Fibroblast of skin of right quadriceps (primary cell): ENCODE measurements around the gene IFNA8.
A peak's percentile ranks its signal among the peaks of the same experiment; 100 is the strongest.
"Not testable (repeated sequence)": the region's sequence is repeated elsewhere in the genome, so short reads cannot be mapped to it uniquely, and the experiment has no call there.

Experiments used
- DNase-seq: peaks from one replicate; pipeline ENCODE4 v3.0.0-alpha.2; 2013

Gene IFNA8

DNA sequence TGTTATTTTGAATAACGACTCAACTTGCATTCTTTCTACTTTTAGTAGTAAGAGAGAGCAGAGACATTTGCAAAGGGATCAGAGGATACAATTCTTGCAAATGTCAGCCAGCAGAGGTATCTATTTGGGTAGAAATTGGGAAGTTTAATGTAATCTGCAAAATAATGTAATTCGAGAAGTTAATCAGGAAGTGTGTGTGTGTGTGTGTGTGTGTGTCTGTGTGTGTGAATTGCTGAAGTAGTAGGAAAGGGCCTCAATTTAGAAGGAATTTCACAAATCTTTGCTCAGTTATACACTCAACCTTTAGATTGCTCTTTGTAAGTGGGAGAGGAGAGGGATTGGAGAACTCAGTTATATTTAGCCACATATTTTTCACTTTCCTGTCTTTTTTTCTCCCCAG is 20.3 kb downstream of the IFNA8 start:
- DNase-seq = no peak

DNA sequence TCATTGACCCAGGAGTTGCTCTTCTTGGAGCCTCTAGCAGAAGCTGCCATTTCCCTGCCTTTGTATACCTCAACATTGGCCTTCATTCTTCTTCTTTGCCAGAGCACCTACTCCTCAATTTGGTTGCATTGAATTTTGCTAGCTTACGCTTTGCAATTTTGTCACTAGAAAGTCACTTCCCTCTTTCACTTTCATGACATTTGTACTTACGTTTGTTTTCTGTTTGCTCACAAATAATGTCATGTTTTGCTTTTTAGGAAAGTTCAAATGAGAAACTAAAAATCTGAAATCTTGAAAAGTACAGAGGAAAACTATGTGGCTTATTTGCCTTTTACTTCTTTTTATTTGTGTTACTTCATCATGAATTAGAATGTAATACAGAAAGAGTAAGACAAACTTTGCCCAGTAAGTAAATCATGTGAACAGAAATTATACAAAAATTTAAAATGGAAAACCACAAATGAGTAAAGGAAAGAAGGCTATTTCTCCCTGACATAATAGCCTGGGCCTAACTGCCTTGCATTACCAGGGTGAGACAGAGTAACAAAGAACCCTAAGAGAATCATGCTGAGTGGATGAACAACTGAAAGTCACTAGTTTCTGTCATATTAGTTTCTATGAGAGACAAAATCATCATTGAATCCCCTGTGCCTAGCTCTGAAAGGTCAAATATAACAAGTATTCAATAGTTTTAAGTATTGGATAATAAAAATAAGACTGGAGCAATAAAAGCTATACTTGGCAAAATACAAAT is 23.9 kb downstream of the IFNA8 start:
- no peak for DNase-seq

DNA sequence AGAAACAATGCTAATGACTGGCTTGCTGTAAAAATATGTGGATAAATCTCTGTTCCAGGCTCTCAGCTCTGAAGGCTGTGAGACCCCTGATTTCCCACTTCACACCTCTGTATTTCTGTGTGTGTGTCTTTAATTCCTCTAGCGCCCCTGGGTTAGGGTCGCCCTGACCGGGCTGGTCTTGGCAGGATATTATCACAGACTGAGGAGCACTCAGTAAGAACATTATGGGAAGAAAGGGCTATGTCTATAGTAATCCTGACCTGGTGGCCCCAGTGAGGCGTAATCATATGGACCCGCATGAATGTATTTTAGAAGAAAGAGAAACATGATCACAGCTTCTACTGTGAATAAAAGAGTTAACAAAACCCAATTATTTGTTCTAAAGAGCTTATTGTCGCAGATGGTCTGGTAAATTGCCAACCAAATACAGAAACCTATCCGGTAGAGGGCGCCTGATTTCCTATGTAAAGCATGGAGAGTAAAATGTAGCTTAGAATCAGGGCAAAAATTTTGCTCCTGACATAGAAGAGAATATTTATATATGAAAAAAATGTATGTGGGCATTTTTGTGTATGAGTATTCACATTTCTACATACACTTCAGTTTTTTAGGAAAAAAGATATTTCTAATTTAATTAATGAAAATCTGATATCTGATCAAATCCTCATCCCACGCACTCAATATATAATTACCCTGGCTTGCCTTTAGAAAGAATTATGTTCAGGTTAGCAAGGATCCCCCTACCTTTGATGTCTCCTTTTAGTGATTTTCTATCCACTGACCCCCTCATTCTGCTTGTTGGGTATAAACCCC is 25.5 kb downstream of the IFNA8 start:
- peak; percentile 67 for DNase-seq

DNA sequence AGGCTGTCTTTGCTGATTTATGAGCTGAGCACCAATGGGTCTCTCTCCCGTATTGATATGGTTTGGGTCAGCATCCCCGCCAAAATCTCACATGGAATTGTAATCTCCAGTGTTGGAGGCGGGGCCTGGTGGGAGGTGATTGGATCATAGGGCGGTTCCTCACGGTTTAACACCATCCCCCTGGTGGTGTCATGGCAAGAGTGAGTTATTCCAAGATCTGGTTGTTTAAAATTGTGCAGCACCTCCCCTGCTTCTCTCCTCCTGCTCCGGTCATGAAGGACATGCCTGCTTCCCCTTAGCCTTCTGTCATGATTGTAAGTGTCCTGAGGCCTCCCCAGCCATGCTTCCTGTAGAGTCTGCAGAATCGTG is 26.1 kb downstream of the IFNA8 start:
- not testable (repeated sequence) for DNase-seq

DNA sequence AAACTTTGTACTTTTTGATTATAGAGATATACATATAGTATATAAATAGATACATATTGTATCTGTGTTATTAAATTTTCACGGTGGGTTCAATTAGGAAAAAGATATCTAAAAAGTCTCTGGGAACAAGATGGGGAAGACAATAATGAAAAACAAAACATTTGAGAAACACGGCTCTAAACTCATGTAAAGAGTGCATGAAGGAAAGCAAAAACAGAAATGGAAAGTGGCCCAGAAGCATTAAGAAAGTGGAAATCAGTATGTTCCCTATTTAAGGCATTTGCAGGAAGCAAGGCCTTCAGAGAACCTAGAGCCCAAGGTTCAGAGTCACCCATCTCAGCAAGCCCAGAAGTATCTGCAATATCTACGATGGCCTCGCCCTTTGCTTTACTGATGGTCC is 31.2 kb downstream of the IFNA8 start, which contains the start of gene IFNA1:
Gene IFNA1 (plus strand): TSS at position 301 of the 400 bp plus-strand sequence. CDS start 69 bp downstream, at position 370.
- DNase-seq = no peak

DNA sequence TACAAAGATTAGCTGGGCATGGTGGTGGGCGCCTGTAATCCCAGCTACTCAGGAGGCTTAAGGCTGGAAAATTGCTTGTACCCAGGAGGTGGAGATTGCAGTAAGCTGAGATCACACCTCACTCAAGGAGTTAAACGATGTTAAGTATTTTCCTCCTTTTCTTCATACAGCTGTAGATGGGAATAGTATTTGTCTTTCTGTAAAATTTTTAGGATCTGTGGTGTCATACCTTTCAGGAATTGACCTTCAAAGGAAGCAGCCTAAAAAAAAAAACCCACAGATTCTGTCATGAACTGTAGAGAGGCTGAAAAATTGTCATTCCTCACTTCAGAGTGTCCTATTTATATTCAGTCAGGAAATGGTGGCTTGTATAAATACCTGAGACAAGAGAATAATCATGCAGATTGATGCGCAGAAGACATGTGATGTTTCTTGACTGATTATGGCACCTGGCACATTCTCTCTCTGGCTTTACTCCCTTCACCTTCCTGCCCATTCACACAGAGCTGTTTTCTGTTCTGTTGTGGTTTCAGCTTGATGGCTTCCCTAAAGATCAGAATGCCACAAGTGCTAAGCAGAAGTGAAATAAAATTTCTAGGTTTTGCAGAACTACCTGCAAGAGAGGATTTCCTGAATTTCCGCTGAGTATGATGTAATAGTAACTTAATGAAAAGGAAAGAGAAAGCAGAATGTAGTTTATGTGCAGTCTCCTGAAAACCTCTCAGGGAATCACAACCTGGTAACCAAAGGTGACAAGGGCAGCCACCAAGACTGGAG is 35.1 kb downstream of the IFNA8 start:
- no peak for DNase-seq

DNA sequence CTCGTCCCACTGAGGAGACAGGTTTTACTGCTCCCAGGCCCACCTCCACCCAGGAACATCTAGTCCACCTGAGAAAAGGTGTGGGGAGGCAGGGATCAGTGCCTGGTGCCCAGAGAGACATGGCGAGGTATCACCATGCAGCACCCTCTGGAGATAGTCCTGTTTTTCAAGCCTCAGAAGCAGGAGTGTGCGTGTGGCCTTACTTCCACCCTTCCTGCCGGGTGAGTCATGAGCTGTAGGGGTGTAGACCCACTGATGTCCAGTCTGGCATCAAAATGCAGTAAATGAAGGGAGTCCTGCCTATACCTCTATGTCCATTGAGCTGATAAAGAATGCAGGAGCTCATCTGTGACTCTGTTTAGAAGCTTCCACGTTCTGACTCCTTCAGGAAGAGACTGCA is 40.4 kb downstream of the IFNA8 start:
- not testable (repeated sequence) for DNase-seq

DNA sequence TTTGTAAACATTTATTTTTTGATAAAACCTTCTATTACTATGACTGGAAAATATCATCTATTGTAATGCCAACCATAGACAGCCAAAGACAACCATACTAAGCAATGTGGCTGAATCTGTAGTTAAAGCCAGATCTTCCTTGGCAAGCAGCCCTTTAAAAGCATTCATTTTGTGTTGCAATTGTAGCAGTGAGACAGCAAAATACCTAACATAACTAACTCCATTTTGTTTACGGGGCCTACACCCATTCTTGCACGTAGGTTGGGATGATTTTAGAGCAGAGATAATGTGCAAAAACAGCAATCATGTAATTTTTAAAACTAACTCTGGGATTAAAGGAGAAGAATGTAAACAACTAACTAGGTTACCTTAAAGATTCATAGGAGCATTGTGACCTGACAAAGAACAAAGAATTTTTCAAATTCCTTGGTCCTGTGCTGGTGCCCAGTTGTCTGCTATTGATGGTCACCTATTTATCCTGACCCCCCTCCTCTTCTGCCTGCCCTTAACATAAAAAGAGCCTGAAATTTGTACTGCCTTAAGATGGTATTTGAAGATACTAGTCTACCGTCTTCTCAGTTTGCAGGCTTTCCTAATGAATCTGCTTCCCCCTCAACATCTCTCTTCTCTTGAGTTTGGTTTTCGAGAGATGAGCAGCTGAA is 41.9 kb downstream of the IFNA8 start:
- peak; percentile 52 for DNase-seq

DNA sequence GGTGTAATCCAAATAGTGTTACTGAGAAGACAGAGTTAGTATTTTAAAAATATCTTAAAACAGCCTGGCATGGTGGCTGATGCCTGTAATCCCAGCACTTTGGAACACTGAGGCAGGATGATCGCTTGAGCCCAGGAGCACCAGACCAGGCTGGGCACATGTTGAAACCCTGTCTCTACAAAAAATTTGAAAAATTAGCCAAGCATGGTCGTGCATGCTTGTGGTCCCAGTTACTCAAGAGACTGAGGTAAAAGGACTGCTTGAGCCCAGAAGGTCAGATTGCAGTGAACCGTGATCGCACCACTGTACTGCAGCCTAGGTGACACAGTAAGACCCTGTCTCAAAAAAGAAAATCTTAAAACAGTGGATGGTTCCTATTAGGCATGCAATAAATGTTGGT is 43.8 kb downstream of the IFNA8 start:
- DNase-seq = no peak

DNA sequence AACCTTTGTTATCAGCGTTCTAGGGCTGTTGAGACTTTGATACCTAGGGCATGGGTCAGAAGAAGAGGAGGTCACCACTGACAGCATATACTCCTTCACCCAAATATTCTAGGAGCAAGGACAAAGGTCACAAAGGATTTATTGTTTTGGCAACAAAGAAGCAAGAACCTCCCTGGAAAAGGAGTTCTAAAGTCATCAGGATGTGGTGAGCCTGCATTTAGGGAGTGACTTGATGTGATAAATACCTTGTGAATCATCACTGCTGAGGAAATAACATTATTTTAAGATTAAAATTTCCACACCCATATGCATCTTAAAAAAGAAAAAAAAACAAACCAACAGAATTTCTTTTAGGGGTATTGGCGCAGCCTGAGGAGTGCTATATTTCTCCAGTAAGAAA is 45.2 kb downstream of the IFNA8 start:
- DNase-seq = peak; percentile 45

DNA sequence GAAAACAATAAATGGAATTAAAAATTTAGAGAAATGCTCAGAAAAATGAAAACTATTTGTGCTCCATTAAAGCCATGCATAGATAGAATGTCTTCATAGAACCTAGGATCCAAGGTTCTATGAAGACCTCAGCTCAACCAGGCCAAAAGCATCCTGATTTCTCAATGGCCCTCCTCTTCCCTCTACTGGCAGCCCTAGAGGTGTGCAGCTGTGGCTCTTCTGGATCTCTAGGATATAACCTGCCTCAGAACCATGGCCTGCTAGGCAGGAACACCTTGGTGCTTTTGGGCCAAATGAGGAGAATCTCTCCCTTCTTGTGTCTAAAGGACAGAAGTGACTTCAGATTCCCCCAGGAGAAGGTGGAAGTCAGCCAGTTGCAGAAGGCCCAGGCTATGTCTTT is 46.4 kb downstream of the IFNA8 start:
- DNase-seq = peak; percentile 9
